Fibroblast of lung (primary cell): ENCODE results near the gene SLC38A1.

Experiments used
- EZH2 ChIP-seq: IDR thresholded peaks from 2 replicates; pipeline ENCODE4 v1.5.1; 2012; ENCODE audit warnings: low read length, control low read depth, mild to moderate bottlenecking; ENCODE audit errors: missing control alignments
- TF ChIP-seq, protein P1 (sequence below), 2 donors: IDR thresholded peaks in 1 of 2; conservative IDR thresholded peaks in 1 of 2; 1 replicate in 1 of 2; 2 replicates in 1 of 2; pipeline ENCODE4 v1.5.1; 2011 to 2012; ENCODE audit warnings: low read length in 2 of 2, control low read depth in 1 of 2, inconsistent platforms in 1 of 2, low read depth in 1 of 2, mild to moderate bottlenecking in 1 of 2

DNA sequence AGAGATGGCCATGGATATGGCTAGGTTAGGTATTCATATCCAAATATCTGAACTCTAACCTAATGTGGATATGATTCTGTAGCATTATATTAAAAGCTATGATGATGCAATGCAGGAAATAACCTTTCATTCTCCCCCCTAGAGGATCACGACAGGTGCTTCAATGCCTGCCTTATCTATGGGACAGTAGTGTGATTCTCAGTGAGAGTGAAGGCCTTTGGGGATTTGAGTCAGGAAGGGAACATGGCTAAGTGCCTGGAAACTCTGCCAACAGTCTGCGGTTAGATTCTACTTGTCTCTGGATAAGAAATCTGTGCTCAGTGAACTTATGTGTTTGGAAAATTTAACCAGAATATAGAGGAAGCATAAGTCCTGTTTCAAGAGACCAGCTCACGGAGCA, 81.8 kb downstream of the SLC38A1 start:
- TF ChIP-seq, protein P1, sequence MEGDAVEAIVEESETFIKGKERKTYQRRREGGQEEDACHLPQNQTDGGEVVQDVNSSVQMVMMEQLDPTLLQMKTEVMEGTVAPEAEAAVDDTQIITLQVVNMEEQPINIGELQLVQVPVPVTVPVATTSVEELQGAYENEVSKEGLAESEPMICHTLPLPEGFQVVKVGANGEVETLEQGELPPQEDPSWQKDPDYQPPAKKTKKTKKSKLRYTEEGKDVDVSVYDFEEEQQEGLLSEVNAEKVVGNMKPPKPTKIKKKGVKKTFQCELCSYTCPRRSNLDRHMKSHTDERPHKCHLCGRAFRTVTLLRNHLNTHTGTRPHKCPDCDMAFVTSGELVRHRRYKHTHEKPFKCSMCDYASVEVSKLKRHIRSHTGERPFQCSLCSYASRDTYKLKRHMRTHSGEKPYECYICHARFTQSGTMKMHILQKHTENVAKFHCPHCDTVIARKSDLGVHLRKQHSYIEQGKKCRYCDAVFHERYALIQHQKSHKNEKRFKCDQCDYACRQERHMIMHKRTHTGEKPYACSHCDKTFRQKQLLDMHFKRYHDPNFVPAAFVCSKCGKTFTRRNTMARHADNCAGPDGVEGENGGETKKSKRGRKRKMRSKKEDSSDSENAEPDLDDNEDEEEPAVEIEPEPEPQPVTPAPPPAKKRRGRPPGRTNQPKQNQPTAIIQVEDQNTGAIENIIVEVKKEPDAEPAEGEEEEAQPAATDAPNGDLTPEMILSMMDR (conservative IDR thresholded peaks at IDR 0.05 in 1 of 2, IDR thresholded peaks at IDR 0.05 in 1 of 2; ENCODE audit: low read depth in 1 of 2, low read length in 2 of 2), result no peak
- TF ChIP-seq EZH2, result no peak
